ENCODE results near the gene FAM186B.
"Not testable (repeated sequence)": the region's sequence is repeated elsewhere in the genome, so short reads cannot be mapped to it uniquely, and the experiment has no call there.

Gene FAM186B

DNA sequence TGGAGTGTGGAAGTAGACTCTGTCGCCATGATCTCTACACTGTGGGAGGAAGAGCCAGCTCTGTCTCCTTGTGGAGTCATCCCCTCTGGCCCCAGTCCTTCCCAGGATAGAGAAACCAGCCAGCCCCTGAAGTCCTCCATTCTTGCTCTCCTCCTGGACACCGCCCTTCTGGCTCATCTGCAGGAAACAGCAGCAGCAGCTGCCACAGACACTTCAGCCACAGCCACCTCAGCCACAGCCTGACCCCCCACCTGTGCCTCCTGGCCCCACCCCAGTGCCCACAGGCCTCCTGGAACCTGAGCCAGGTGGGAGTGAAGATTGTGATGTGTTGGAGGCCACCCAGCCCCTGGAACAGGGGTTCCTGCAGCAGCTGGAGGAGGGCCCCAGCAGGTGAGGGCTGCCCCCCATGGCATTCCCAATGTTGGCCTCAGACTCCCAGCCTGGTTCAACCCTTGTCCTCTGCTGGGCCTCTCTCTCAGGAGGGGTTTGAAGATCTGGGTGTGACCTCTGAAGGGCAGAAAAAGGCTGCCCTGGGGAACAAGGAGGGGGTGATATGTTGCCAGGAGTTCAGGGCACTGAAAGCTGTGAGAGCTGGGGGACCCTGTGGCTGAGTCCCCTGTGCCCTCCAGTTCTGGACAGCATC is 28.4 kb upstream of the FAM186B start:
- no peak for DNase-seq

DNA sequence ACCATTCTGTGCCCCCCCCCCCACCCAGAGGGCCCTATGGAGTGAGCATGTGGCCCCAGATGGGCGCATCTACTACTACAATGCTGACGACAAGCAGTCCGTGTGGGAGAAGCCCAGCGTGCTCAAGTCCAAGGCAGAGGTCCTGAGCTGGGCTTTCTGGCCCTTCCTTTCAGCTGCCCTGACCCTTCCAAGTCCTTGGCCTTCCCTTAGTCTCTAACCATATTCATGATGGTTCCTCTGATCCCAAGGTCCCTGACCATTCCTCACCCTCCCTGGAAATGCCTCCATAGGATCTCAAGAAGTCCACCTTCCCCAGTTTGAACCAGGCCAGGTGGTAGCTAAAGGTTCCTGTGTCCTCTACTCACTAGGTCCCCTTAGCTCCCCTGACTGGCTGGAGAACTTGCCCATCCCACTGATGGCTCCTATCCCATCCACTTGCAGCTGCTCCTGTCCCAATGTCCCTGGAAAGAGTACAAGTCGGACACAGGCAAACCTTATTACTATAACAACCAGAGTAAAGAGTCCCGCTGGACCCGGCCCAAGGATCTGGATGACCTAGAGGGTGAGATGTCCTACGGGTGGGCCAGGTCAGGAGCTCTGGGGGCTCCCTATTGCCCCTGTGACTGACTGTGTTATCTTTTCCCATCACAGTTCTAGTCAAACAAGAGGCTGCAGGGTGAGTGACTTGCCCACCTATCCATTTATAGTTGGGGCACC is 27.7 kb upstream of the FAM186B start:
- no peak for DNase-seq

DNA sequence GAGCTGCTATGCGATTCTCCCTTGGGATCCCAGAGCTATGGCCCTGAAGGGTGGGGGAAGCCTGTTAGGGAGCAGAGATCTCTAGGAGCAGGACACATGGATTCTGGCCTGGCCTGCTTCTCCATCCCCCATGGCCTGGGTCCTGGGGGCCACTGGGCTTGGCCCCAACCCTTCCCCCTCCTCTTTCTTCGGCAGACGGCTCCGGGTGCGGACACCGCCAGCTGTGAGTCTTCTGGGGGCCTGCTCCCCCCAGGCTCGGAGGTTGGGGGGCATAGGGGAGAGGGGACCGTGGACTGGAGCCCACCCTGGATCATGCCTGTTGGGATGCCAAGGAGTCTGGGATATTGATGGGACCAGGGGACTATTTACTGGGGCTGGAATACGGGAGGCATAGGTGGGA is 27.0 kb upstream of the FAM186B start:
- DNase-seq, result no peak

DNA sequence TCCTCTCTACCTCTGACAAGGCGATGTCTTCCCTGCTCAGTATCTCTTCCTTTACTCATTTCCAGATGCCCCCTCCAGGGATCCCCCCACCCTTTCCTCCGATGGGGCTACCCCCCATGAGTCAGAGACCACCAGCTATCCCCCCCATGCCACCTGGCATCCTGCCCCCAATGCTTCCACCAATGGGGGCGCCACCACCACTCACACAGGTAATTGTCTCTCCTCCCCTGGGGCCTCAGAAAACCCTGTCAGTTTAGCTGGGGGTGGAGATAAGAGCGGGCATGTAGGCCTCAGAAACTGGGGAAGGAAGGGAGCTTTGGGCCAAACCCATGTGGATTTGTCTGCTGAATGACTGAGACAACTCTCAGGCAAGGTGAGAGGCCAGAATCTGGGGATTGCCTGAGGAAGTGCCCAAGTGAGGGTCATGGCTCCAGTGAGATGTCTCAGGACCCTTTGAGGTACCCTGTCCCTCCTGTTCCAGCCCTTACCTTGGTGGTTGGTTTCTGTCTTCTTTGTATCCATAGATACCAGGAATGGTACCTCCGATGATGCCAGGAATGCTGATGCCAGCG is 26.0 kb upstream of the FAM186B start:
- no peak for DNase-seq

DNA sequence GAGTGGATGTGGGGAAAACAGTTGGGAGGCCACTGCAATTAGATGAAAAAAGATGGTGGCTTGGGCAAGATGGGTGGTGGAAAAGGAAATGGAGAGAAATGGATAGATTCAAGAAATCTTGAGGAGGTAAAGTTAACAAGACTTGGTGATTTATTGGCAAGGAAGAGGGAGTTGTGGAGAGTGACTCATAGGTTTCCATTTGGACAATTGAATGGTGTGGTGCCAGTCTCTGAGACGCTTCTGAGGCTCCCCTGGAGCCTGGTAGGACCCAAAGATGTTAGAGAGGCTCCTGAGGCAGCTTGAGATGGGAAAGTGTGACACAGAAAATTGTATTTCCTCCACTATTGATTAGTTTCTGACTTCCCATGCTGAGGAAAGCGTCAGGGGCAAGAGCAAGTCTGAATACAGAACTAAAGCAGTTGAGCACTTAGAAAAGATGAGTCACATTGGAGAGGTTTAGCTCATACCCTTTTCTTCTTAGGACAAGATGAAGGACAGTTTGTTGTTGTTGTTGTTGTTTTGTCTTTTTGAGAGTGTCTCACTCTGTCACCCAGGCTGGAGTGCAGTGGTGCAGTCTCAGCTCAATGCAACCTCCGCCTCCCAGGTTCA is 22.4 kb upstream of the FAM186B start:
- DNase-seq, result no peak

DNA sequence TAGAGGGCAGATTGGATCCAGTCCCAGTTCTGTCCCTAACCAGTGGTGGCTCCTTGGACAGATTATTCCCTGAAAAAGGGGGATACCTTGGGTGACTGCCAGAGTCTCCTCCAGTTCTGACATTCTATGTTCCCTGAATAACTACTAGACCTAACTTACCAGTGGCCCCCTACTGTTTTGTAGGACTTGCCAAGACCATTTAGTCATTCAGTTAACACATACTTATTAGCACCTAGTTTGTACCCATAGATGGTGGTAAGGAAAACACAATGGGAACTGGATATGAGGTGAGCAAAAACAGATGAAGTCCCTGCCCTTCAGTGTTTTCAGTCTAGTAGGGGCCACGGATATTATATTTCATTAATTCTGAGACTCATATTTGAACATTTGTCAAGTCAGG is 21.4 kb upstream of the FAM186B start:
- no peak for DNase-seq

DNA sequence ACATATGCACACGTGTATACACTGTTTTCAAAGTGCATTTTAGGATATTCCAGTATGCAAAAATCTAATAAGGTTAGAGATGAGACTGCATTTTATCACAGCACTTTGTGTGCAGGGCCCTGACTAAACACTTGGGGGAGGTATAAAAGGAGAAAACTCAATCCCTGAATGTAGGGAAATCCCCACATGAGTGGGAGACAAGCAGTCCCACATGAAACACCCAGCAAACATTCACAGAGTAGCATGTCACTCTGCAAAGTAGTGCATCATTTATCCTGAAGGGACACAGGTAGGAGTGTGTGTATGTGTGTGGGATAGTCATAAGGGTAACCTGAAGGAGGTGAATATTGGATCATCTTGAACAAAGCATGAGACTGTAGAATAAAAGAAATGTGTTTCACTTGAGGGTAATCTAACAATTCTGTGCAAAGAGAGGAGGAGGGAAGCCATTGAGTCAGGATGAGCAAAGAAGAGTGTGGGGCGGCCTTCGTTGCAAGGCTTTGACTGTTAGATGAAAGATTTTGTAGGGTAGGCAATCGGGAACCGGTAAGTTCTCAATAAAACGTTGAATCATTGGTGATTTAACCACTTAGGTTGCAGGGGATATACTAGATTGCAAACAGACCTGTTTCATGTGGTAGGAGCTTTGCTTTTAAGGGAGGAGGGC is 20.9 kb upstream of the FAM186B start:
- DNase-seq, result no peak

DNA sequence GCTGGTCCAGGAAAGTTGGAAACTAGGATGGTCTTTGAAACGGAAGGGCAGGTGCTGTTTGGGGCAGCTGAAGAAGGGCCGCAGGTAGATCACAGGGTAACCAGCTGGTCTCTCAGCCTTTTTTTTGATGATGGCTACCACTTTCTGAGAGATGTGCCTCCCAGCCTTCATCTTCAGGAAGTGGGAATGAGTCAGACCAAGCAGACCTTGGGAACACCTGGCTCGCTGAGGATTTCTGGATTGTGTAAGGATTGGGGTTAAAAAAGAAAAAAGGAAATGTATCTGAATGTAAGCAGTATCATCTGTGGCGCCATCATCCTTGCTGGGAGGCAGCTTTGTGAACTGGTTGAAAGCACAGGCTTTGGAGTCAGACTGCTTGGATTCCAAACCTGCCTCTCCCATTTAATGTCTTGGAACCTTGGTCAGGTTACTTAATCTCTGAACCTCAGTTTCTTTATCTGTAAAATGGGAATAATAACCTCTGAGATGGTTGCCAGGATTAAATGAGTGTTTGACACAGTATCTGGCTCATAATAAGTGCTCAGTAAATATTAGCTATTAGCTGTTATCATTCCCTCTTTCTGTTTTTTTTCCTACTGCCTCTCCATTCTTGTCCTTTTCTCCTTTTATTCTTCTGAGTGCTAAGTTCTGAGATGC is 19.6 kb upstream of the FAM186B start:
- peak; percentile 48 for DNase-seq

DNA sequence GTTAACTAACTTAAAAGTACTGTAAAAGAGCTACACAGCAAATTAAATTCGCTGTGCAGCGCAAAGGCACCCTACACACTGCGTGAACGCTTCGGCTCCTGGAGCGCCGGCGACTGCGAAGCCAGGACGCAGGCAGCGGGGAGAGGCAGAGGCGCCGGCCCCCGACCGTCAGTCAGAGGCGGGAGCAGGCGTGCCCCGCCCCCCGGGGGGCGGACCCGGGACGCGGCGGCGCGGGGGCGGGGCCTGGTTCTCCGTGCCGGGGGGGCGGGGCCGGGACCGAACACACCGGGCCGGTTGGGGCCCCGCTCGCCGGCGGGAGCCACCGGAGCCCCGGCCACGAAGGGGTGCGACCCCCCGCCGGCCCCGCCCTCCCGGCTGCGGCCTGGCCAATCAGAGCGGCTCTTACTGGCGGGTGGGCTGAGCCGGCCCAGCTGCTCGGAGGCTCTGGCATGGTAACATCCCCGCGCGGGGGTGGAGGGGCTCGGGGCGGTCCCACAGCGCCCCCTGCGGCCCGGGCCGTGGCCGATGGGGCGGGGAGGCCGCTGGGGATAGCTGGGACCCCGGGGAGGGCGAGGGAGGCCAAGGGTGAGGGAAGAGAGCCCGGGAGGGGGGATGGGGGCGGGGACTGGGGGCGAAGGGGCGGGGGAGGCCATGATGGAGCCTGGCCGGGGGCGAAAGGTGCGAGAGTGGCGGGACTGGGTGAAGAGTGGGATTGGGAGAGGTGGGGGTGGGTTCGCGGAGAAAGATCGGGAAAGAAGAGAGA is 17.9 kb upstream of the FAM186B start, which contains the start of gene PRPF40B:
Gene PRPF40B (plus strand): TSS at position 420 of the 763 bp plus-strand sequence. CDS start 30 bp downstream, at position 450.
- DNase-seq, result peak; percentile 97

DNA sequence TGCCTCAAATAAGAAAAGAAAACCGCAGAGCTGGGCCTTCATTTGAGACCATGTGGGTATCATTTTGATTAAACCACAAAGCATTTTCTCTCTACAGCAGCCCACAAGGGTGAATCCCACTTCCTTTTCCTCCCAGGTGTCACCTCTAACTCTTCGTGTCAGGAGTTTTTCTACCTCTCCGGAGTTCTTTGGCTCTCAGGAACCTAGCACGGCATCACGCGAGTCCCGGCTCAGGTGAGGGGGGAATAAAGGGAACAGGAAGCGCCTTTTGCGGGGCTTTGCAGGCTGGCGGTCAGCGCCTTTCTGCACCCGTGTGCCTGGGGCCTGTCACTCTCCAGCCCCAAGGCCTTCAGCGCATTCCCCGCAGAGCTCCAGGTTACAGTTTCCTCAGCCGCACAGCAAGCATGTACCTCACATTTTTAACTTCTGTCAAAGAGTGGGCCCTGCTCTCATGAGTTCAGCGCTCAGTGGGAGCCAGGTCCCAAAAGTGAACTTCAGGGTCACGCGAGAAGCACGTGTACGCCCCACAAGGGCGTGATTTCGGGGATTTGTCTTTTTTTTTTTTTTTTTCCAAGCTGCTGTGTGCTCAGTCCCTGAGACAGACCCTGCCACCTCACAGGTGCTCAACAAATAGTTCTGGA is 17.2 kb upstream of the FAM186B start:
- DNase-seq, result peak; percentile 76

DNA sequence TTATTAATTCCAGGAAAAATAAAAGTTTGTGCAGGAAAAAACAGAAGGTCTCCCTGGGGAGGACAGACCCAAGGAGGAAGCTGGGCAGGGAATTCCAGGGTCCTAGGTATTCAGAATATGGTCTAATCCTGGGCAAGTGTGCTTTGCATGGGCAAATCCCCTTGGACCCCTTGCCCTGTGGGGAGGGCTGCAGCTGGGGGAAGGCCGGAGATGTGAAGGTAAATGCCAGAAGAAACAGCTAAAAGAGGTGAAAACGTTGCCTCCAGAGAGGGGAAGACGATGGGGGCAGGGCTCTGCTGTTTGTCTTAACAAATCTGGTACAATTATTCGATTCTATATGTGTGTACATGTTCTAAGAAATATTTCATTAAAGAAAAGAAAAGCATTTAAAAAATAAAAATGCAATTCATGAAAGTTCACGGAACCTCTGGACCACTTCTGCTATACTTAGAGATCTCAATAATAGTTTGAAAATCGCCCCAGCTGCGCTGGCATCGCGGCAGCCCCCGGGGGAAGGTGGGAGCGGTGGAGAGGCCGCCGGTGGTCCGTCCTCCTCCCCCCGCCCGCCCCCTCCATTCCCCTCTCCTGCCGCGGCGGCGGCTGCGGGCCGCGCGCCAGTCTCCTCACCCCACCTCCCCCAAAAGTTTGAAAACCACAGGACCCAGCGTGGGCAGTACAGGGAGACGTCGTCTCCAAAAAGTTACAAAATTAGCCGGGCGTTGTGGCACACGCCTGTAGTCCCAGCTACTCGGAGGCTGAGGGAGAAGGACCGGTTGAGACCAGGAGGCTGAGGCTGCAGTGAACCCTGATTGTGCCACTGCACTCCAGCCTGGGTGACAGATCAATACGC is 16.4 kb upstream of the FAM186B start:
- peak; percentile 27 for DNase-seq

DNA sequence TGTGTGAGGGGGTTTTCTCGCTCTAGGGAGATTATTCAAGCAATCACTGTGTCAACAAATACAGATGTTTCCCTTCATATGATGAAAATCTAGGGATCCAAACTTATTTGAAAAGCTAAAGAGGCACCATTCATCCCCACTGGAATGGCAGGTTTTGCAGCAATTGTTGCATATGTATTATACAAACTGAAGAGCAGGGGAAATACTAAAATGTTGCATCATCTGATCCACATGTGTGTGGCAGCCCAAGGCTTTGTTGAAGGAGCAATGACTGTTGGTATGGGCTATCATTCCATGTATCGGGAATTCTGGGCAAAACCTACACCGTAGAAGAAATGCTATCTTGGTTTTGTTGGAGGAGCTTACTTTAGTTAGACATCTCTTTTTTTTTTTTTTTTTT is 13.8 kb upstream of the FAM186B start:
- peak; percentile 64 for DNase-seq

DNA sequence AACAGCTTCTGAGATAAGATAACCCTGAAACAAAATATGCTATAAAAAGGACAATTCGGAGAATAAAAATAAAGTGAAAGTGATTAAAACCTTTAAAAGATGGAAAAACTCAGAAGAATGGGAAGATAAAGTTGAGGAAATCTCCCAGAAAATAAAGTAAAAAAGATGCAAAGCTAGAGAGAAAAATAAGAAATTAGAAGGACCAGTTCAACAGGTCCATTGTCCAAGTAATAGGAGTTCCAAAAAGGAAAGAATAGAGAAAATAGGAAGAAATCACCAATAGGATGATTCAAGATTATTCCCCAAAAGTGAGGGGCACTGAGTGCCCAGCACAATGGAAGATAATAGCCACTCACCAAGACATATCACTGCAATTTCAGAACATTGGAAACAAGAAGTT is 13.1 kb upstream of the FAM186B start:
- no peak for DNase-seq

DNA sequence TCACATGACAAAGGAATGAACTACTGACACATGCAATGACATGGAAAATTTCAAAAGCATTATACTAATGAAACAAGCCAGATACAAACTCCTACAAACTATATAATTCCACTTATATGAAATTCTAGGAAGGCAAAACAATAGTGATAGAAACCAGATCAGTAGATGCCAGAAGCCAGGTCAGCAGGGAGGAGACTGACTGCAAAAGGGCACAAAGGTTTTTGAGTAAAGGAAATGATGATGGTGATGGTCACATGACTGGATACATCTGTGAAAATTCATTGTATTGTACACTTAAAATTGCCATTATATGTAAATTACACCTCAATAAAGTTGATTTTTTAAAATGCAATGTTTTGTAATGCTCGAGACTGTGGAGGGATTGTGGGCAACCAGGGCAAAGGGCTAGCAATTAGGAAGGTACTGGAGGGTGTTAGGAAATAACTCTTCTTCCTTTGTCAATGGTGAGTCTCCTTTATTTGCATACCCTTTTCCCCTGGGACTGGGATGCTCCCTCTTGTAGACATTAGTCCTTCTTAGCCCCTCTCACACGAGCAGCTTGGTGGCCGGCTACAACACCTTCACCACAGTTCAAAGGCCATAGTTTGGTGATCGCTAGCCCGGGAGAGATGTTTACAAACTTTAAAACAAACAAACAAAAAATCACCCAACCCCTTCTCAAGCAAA is 11.2 kb upstream of the FAM186B start:
- peak; percentile 24 for DNase-seq

DNA sequence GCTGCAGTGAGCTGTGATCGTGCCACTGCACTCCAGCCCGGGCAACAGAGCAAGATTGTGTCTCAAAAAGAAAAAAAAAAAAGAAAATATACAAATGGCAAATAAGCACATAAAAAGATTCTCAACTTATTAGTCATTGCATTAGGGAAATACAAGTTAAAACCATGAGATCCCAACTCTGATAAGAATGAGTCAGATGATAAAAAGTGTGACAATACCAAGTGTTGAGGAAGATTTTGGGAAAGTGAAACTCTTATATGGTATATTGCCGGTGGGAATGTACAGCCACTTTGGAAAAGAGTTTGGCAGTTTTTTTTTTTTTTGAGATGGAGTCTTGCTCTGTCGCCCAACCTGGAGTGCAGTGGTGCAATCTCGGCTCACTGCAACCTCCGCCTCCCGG is 10.3 kb upstream of the FAM186B start:
- no peak for DNase-seq

DNA sequence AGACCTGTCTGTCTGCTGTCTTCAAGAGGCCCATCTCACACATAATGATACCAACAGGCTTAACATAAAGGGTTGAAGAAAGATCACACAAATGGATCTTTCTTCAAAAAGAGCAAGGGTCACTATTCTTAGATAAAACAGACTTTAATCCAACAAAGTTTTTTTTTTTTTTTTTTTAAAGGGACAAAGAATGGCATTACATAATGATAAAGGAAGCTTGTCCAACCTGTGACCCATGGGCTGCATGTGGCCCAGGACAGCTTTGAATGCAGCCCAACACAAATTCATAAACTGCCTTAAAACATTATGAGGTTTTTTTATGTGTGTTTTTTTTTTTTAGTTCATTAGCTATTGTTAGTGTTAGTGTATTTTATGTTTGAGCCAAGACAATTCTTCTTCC is 6.8 kb upstream of the FAM186B start:
- no peak for DNase-seq

DNA sequence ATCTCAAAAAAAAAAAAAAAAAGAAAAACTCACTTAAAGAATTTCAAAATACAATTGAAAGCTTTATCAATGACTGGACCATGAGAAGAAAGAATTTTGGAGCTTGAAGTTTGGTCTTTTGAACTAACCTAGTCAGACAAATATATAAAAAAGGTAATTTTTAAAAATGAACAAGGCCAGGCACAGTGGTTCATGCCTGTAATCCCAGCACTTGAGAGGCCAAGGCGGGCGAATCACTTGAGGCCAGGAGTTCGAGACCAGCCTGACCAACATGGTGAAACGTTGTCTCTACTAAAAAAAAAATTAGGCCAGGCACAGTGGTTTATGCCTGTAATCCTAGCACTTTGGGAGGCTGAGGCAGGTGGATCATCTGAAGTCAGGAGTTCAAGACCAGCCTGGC is 5.3 kb upstream of the FAM186B start:
- DNase-seq, result not testable (repeated sequence)

DNA sequence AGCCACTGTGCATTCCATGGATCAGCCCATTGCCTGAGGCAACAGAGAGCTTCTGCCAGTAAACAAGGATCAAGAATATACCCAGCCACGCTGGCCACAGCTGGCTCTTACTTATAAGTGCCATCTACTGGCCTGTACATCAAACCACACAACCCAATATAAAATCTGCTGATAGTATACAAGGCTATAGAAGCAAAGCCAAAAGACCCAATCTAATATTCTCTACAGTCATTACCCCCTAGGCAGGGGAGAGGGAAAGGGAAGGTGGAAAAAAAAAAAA is 4.4 kb upstream of the FAM186B start:
- DNase-seq, result peak; percentile 79

DNA sequence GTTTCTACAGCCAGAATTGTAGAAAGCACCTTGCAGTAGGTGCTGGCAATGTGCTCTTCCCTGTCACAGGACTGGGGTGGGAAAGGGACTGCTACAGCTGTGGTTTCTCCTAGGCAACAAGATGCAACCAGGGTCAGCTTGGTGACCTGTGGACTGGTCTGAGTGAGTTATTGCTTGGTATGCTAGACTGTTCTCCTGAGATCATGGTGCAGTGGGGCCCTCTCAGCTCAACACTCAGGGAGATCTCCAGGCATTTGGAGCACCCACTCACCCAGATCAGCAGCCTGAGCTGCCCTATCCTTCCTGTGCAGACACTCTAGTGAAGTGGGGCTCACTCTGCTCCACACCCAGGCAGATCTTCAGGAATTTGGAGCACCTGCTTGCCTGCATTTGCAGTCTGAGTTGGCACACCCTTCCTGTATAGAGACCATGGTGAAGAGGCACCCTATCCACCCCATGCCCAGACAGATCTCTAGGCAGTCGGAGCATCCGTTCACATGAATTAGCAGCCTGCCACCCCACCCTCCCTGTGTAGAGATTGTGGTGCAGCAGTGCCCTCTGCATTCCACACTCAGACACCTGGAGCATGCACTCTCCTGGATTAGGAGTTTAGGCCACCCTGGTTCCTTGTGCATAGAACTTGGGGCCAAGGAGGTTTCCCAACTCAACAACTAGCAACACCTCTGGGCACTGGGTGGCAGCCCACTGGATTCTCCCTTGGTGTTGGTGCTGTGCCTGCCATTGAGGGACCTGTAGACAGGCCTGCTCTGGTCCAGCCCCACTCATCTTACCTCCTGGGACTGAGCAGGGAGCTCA is 3.8 kb upstream of the FAM186B start:
- no peak for DNase-seq

Data from NCI-H69 (cell line).